Measurements from ENCODE around the gene SLC7A11.

Gene SLC7A11

DNA sequence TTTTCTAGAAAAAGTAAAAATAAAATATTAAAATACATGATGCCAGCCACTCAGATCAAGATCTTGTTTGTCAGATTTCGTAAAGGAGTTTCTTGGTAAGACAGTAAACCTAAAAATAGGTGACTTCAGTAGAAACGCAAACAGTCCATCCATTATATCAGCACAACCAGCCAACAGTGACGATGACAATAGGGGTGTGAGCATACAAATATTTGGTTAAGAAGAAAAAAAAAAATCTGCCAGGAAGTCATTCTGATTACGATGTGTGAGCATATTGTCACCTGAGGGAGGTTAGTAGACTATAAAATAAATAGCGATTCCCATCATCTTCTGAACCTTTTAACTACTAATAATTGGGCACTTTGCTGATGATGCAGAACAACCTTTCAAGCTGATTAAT is 37.6 kb downstream of the SLC7A11 start:
- DNase-seq: no peak

- DNase-seq: no peak
Observed at GRCh38 chr4:138202686-138203085, 39.5 kb downstream of the SLC7A11 start.

- no peak for DNase-seq
Observed at GRCh38 chr4:138200236-138200590, 41.9 kb downstream of the SLC7A11 start.

DNA sequence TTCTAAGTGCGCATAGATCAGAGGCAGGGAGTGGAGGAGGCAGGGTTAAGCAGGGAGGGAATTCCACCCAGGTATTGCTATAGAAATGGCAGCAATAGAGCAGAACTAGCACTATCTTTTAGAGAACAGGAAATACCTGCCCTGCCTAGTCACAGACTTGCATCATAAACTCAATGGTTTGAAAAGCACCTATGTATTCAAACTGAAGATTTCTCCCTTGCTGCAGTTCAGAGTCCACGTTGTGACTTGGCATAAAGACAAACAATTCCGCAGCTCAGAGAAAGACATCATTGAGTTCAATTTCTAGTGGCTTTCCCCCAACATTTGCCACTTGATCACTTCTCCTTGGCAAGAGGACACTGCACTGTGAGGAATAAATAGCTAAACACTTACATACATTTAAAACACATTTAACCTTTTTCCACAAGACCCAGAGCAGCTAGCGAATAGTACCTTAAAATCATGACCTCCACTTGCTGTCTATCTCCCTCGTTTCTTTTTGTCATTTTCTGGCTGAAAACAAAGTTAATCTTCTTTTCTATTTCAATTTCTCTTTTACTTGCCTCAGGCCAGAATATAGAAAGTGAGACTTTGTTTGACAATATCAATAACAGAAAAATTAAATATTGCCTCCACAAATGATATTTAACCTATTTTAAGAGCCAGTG is 42.4 kb downstream of the SLC7A11 start:
- DNase-seq: no peak

DNA sequence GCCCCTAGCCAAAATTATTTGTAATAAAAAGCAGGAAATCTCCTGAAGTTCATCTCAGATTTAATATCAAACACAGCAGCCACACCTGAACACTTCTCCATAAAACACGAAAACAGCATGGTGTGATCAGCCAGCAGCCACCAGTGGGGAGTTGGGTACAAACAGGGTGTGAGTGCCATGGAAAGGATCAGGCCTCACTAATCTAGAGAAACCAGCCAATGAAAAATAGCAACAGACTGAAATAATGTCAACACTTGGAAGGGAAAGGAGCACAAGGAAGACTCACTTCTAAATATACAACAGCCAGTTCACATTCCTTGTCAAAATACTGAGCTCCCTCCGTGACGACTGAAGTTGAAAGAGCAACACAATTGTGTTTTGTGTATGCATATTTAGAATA is 46.0 kb downstream of the SLC7A11 start:
- DNase-seq: no peak

GRCh38 chr4:138193963-138194362 is 48.2 kb downstream of the SLC7A11 start:
- no peak for DNase-seq

- DNase-seq: no peak
Observed at GRCh38 chr4:138192113-138192512, 50.0 kb downstream of the SLC7A11 start.

GRCh38 chr4:138190452-138190858 is 51.7 kb downstream of the SLC7A11 start:
- DNase-seq: no peak

- DNase-seq: no peak
Observed at GRCh38 chr4:138189206-138189605, 52.9 kb downstream of the SLC7A11 start.

- DNase-seq: no peak
Observed at GRCh38 chr4:138188406-138189084, 53.6 kb downstream of the SLC7A11 start.

DNA sequence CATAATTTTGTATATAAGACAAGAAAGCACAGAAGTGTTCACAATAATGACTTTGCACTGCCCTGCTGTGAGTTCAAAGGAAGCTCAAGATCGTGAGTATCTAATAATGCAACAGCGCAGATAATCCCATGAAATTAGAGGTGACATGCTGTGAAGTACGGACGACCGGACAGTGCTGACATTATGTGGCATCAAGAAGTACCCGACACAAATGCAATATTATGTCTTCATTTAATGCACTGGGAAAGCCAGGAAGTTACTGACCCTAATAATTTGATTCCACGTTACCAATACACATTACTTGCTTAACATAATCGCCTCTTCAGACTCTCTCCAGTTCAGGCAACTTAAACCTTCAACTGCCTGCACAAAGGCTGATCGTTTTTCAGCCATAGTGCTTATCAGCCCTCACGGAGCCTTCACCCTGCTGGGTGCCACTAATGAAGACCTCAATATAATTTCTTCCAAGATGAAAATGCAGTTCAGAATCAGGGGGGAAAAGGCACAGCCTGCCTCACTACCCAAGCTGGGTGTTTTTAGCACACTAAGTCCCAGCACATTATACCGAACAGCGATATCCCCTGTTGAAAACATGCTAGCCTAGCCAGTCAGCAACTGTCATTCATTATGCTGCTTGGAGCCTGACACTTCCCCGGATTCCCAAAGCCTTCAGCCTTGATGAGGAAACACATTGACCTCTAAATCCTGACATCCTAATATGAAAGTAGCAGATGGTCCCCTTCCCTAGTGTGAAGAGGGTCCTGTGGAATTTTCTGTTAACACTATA is 56.1 kb downstream of the SLC7A11 start:
- DNase-seq: no peak

DNA sequence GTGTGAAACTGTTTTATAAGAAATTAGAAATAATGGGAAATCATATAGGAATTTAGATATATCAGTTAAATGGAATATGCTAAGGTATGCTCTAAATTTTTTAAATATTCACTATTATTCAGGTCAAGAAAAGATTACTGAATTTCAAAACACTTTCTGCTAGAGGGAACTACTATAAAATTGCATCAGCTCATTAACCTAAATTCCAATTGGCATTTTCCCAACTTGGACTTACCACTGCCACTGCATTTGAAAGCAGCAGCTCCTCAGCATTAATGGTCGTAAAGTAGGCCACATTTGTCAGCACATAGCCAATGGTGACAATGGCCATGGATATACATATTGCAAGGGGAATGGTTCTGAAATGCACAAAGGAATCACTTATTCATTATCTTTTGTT is 57.3 kb downstream of the SLC7A11 start:
- no peak for DNase-seq

GRCh38 chr4:138182838-138183426 is 59.2 kb downstream of the SLC7A11 start:
- no peak for DNase-seq

DNA sequence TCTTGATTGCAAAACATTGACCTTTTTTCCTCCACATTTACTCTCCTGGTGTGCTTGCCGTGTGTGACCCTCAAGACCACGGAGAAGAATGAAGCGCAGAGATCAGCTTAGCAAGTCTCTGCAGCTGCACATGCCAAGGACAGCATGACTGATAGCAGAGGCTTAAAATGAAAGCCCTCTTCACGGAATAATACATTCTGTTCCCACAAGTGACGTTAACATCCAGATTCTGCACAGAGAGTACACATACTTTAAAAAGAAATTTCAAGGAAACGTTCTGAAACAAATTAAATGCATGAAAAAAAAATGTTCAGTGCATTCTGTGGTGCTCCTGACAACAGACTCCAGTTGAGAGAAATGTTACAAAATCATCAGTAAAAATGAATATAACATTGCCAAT is 60.9 kb downstream of the SLC7A11 start:
- no peak for DNase-seq

DNA sequence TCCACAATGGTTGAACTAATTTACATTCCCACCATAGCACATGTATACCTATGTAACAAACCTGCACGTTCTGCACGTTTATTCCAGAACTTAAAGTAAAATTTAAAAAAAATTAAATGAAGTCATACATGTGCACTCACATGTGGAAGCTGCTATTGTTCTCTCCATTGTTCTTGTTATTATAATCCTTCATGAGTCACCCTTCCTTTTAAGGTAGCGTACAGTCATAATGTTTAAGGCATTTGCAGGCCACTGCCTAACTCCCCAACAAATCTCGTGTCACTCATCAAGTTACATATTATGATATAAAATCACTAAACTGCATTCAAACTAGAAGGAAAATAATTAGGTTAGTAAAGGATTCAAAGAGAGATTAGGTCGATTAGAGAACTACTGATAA is 63.6 kb downstream of the SLC7A11 start:
- DNase-seq: no peak

DNA sequence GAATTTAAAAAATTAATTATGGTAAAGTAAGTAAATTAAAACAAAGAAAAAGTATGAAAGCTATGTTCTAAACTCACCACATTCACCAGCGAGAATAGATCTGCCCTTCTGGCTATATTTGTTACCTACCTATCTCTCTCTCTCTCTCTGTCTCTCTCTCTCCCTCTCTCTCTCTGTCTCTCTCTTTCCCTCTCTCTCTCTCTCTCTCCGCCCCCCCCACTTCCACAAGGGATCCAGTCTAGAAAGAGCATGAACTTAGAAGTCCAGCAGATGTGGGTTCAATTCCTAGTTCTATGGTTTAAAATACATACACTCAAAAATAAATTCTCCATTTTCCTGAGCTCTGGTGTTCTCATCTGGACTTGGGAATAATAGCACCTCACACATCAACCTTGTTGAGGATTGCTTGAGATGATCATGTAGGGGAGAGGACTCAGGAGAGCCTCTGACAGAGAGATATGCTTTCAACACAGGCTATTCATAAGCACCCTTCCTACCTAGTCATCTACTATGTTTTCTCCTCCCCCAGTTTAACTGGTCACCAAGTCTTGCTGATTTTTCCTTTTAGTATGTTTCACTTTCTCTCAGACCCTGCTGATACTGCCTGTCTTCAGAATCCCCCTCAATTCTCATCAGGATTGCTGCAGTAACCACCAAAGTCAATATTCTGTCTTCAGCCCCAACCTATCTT is 64.7 kb downstream of the SLC7A11 start:
- DNase-seq: no peak

GRCh38 chr4:138174981-138175794 is 67.0 kb downstream of the SLC7A11 start:
- no peak for DNase-seq

- no peak for DNase-seq
Observed at GRCh38 chr4:138164208-138164607, 77.9 kb downstream of the SLC7A11 start.

GRCh38 chr4:138163171-138163570 is 79.0 kb downstream of the SLC7A11 start:
- DNase-seq: no peak

DNA sequence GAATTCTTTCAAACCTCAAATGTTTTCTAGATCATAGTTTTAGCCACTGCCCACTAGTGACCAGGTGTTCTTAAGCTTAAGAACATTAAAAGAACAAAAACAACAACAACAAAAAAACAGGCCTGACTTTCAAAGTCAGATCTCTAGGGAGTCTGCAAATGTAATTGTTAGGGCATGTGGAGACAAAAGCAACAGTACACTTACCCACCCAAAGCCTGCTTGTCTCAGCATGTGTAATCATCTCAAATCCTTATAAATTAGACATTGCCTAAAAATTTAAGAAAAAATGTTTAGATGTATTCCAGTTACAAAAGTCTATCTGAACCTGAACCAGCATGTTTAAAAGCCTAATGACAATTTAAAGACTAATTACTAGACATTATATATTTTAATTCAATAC is 79.9 kb downstream of the SLC7A11 start:
- no peak for DNase-seq

- no peak for DNase-seq
Observed at GRCh38 chr4:138161351-138161750, 80.8 kb downstream of the SLC7A11 start.

GRCh38 chr4:138158746-138159297 is 83.3 kb downstream of the SLC7A11 start:
- DNase-seq: no peak

Measured in NK-92 treated with Interleukin-12 subunit alpha and Interleukin-12 subunit beta, amount 100 ng/mL, for 24 hours (cell line).